Measurements from ENCODE around the gene OR4C45. TPM values are rescaled to one million over a fixed set of nuclear protein-coding genes. Genes with fewer than 3 reads are reported as not detected.

Gene OR4C45
- total RNA-seq, 1 experiment from 2014 or later, result not detected

- TF ChIP-seq ZBTB33 (IDR thresholded peaks at IDR 0.05; ENCODE audit: extremely low read depth, insufficient replicate concordance, low read length) (no peak), ATF3 (IDR thresholded peaks at IDR 0.05) (no peak), YY1 (IDR thresholded peaks at IDR 0.05; ENCODE audit: extremely low read depth, insufficient replicate concordance, low read depth, low read length) (no peak), ELF1 (IDR thresholded peaks at IDR 0.05; ENCODE audit: borderline replicate concordance, low read depth) (no peak), EZH2 (IDR thresholded peaks at IDR 0.05) (no peak), SIN3A (IDR thresholded peaks at IDR 0.05; ENCODE audit: low read depth) (no peak), EZH2phosphoT487 (IDR thresholded peaks at IDR 0.05; ENCODE audit: borderline replicate concordance) (no peak), POLR2AphosphoS5 (IDR thresholded peaks at IDR 0.05; ENCODE audit: low read depth, low read length) (no peak), CEBPB (IDR thresholded peaks at IDR 0.05; ENCODE audit: low read depth) (no peak), FOSL1 (IDR thresholded peaks at IDR 0.05; ENCODE audit: low read depth) (no peak), CBX3 (IDR thresholded peaks at IDR 0.05; ENCODE audit: low read depth) (no peak), ZNF274 (IDR thresholded peaks at IDR 0.05; ENCODE audit: low read depth, low read length) (no peak)
These were observed 4.6 kb downstream of the OR4C45 start (continued) for GRCh38 chr11:50037251-50037650.

GRCh38 chr11:50044647-50045046, 12.0 kb downstream of the OR4C45 start:
- Histone ChIP-seq H3K79me2 (ENCODE audit: insufficient read depth, low read length) (no peaks in the 10 kb centered on the region), H3K9me2 (ENCODE audit: insufficient read depth) (no peaks in the 10 kb centered on the region), H3K9ac (ENCODE audit: low read length) (no peak overlapping the region), H2AFZ (ENCODE audit: low read depth, low read length, poor library complexity, severe bottlenecking) (no peak overlapping the region), H3K4me1 (ENCODE audit: control insufficient read depth in 1 of 2, insufficient read depth in 2 of 2, low read length in 2 of 2) (no peaks in the 10 kb centered on the region), H3K27ac (ENCODE audit: low read depth, low read length) (no peak overlapping the region), H3K4me3 (replicated peaks in 1 of 2; ENCODE audit: low read depth in 1 of 2, low read length in 2 of 2) (no peak overlapping the region), H4K20me1 (ENCODE audit: insufficient read depth) (no peaks in the 10 kb centered on the region), H3K36me3 (ENCODE audit: control insufficient read depth in 1 of 2, insufficient read depth in 2 of 2, low read length in 2 of 2) (no peaks in the 10 kb centered on the region), H3K27me3 (ENCODE audit: insufficient read depth, low read length) (no peaks in the 10 kb centered on the region), H3K4me2 (ENCODE audit: low read length) (no peak overlapping the region), H3K9me3 (ENCODE audit: control insufficient read depth in 1 of 2, insufficient read depth in 1 of 2, low read depth in 1 of 2, low read length in 2 of 2) (peaks cover 0 to 5% of the 10 kb centered on the region in 2 experiments; a peak in 2 of 4 replicates)
- no peak for DNase-seq (ENCODE audit: low read depth, low spot score)
- TF ChIP-seq, protein P1, sequence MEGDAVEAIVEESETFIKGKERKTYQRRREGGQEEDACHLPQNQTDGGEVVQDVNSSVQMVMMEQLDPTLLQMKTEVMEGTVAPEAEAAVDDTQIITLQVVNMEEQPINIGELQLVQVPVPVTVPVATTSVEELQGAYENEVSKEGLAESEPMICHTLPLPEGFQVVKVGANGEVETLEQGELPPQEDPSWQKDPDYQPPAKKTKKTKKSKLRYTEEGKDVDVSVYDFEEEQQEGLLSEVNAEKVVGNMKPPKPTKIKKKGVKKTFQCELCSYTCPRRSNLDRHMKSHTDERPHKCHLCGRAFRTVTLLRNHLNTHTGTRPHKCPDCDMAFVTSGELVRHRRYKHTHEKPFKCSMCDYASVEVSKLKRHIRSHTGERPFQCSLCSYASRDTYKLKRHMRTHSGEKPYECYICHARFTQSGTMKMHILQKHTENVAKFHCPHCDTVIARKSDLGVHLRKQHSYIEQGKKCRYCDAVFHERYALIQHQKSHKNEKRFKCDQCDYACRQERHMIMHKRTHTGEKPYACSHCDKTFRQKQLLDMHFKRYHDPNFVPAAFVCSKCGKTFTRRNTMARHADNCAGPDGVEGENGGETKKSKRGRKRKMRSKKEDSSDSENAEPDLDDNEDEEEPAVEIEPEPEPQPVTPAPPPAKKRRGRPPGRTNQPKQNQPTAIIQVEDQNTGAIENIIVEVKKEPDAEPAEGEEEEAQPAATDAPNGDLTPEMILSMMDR (IDR thresholded peaks at IDR 0.05 in 2 of 3, conservative IDR thresholded peaks at IDR 0.05 in 1 of 3; ENCODE audit: borderline replicate concordance in 1 of 3, insufficient read depth in 1 of 3, low read depth in 2 of 3, low read length in 2 of 3), result no peak
- TF ChIP-seq EGR1 (IDR thresholded peaks at IDR 0.05; ENCODE audit: low read depth) (no peak), EZH2phosphoT487 (IDR thresholded peaks at IDR 0.05; ENCODE audit: borderline replicate concordance) (no peak), YY1 (IDR thresholded peaks at IDR 0.05; ENCODE audit: extremely low read depth, insufficient replicate concordance, low read depth, low read length) (no peak), TCF7L2 (IDR thresholded peaks at IDR 0.05; ENCODE audit: borderline replicate concordance, extremely low read depth, insufficient read depth, insufficient read length) (no peak), FOSL1 (IDR thresholded peaks at IDR 0.05; ENCODE audit: low read depth) (no peak), ZNF274 (IDR thresholded peaks at IDR 0.05; ENCODE audit: low read depth, low read length) (no peak), SIN3A (IDR thresholded peaks at IDR 0.05; ENCODE audit: low read depth) (no peak), CBX3 (IDR thresholded peaks at IDR 0.05; ENCODE audit: low read depth) (no peak), ZBTB33 (IDR thresholded peaks at IDR 0.05; ENCODE audit: extremely low read depth, insufficient replicate concordance, low read length) (no peak), CEBPB (IDR thresholded peaks at IDR 0.05; ENCODE audit: low read depth) (no peak), SRF (IDR thresholded peaks at IDR 0.05; ENCODE audit: low read depth) (no peak)
- POLR2A ChIA-PET, result no interaction called here
- CTCF ChIA-PET, result no interaction called here
- no peak for ATAC-seq
- no TSS peak for BruUV-seq (replicated peaks)
- RAD21 ChIA-PET (ENCODE audit: low non-redundant PET in 1 of 2, low total read pairs in 2 of 2, uncharacterized antibody in 2 of 2, unreplicated experiment in 2 of 2), result no interaction called here
- intact Hi-C loops (cut with micrococcal nuclease), result no loop called here

Measured in HCT116 (cell line).